K562 (cell line): ENCODE measurements around the gene SETD1B. TPM values are rescaled to one million over a fixed set of nuclear protein-coding genes. Genes with fewer than 3 reads are reported as not detected.

Source experiments
- CBX3 ChIP-seq, 2 experiments: IDR thresholded peaks; 1 replicate in 1 of 2; 2 replicates in 1 of 2; pipeline ENCODE4 v1.6.1; 2012; ENCODE audit warnings: inconsistent platforms in 2 of 2, low read length in 2 of 2, borderline replicate concordance in 1 of 2, control low read depth in 1 of 2
- CCNT2 ChIP-seq: IDR thresholded peaks from 2 replicates; pipeline ENCODE4 v1.6.1; 2011; ENCODE audit warnings: borderline replicate concordance, low read depth, mild to moderate bottlenecking, moderate library complexity, mixed read lengths, low read length; ENCODE audit not compliant: insufficient read length; ENCODE audit errors: extremely low read depth
- CTBP1 ChIP-seq: fragments of 450-650 bp; IDR thresholded peaks from 2 replicates; pipeline ENCODE4 v1.6.1; 2016; ENCODE audit warnings: borderline replicate concordance
- DDX20 ChIP-seq: fragments of 450-650 bp; IDR thresholded peaks from 2 replicates; pipeline ENCODE4 v1.6.1; 2016; ENCODE audit warnings: missing genetic modification characterization, low read depth, mild to moderate bottlenecking, missing compliant biosample characterization, moderate library complexity
- FIP1L1 ChIP-seq: fragments of 200-400 bp; formaldehyde crosslinking; IDR thresholded peaks from 2 replicates; pipeline ENCODE4 v1.6.1; 2018; ENCODE audit warnings: mild to moderate bottlenecking, low read depth, low read length; ENCODE audit not compliant: poor library complexity, severe bottlenecking
- HMG20A ChIP-seq: fragments of 450-650 bp; formaldehyde crosslinking; conservative IDR thresholded peaks from 2 replicates; pipeline ENCODE4 v1.4.0; 2020; ENCODE audit warnings: mild to moderate bottlenecking, mixed read lengths
- KDM2B ChIP-seq: fragments of 250-450 bp; sonication (Bioruptor Pico); IDR thresholded peaks from 2 replicates; pipeline ENCODE4 v1.8.0; 2021; ENCODE audit warnings: mild to moderate bottlenecking, moderate library complexity
- KLF10 ChIP-seq: fragments of 250-450 bp; sonication (Bioruptor Pico); IDR thresholded peaks from 2 replicates; pipeline ENCODE4 v1.6.1; 2021; ENCODE audit warnings: matching md5 sums
- LCOR ChIP-seq: sonication (generic); formaldehyde crosslinking; IDR thresholded peaks from 2 replicates; pipeline ENCODE4 v1.8.0; 2022; ENCODE audit warnings: mild to moderate bottlenecking, missing genetic modification reagents
- MAFG ChIP-seq: fragments of 450-650 bp; conservative IDR thresholded peaks from 2 replicates; pipeline ENCODE4 v1.6.1; 2016; ENCODE audit warnings: missing genetic modification characterization, missing compliant biosample characterization
- MCM5 ChIP-seq: fragments of 450-650 bp; IDR thresholded peaks from 2 replicates; pipeline ENCODE4 v1.6.1; 2016; ENCODE audit warnings: low read depth
- NCOA6 ChIP-seq: fragments of 450-650 bp; IDR thresholded peaks from 2 replicates; pipeline ENCODE4 v1.6.1; 2017; ENCODE audit warnings: mild to moderate bottlenecking
- SREBF1 ChIP-seq: fragments of 150-350 bp; IDR thresholded peaks from 2 replicates; pipeline ENCODE4 v1.6.1; 2014; ENCODE audit warnings: antibody characterized with exemption, low read depth, low read length, borderline replicate concordance
- SRSF1 ChIP-seq: fragments of 200-400 bp; formaldehyde crosslinking; IDR thresholded peaks from 2 replicates; pipeline ENCODE4 v1.6.1; 2017; ENCODE audit warnings: mild to moderate bottlenecking, low read depth, low read length, moderate library complexity
- TEAD1 ChIP-seq, 2 experiments: fragments of 450-650 bp in 1 of 2; sonication (generic) in 1 of 2; formaldehyde crosslinking; IDR thresholded peaks; 2 replicates each; pipeline versions ENCODE4 v1.4.0 to v1.8.0; 2020 to 2022; ENCODE audit warnings: mild to moderate bottlenecking in 2 of 2, missing genetic modification reagents in 1 of 2
- XRCC5 ChIP-seq: fragments of 200-400 bp; formaldehyde crosslinking; IDR thresholded peaks from 2 replicates; pipeline ENCODE4 v1.6.1; 2017; ENCODE audit warnings: low read depth, mild to moderate bottlenecking, low read length
- ZNF143 ChIP-seq: sonication (generic); formaldehyde crosslinking; IDR thresholded peaks from 2 replicates; pipeline ENCODE4 v1.9.0; 2022; ENCODE audit warnings: mild to moderate bottlenecking, missing genetic modification reagents
- ZNF780A ChIP-seq: fragments of 250-450 bp; sonication (Bioruptor Pico); IDR thresholded peaks from 2 replicates; pipeline ENCODE4 v1.5.0; 2021; ENCODE audit warnings: mild to moderate bottlenecking
- polyA plus RNA-seq, 8 experiments: library from polyadenylated mRNA; depleted of rRNA in 4 of 8; stranded (reverse) in 5 of 8; unstranded in 3 of 8; fragments of >200 nt; fragmentation: Nextera tagmentation in 2 of 8; fragmentation: Illumina TruSeq in 1 of 8; extraction: Ambion mirVana in 2 of 8; extraction: Trizol in 1 of 8; gene quantifications; 2 replicates each; pipeline versions ENCODE4 v1.2.1 to v1.2.3, GENCODE V29; 2011 to 2014; ENCODE audit warnings: inconsistent platforms in 1 of 8, missing spikeins in 1 of 8
- total RNA-seq, 7 experiments: library from RNA; depleted of rRNA in 6 of 7; stranded (reverse); fragments of >200 nt in 6 of 7; fragmentation: Illumina TruSeq in 2 of 7; extraction: Trizol in 2 of 7; gene quantifications; 2 replicates each; pipeline versions ENCODE4 v1.2.1 to v1.2.3, GENCODE V29; 2011 to 2021; ENCODE audit warnings: low replicate concordance in 1 of 7
- TF ChIP-seq, protein P1 (sequence below): fragments of 150-350 bp; IDR thresholded peaks from 2 replicates; pipeline ENCODE4 v1.6.1; 2014; ENCODE audit warnings: low read depth, mild to moderate bottlenecking, low read length, borderline replicate concordance
- TF ChIP-seq, protein P2 (sequence below): sonication (generic); formaldehyde crosslinking; IDR thresholded peaks from 2 replicates; pipeline ENCODE4 v1.8.0; 2023; ENCODE audit warnings: mild to moderate bottlenecking, missing genetic modification reagents
- TF ChIP-seq, protein P3 (sequence below), 3 experiments: IDR thresholded peaks in 2 of 3; conservative IDR thresholded peaks in 1 of 3; 2 replicates each; pipeline ENCODE4 v1.5.1; 2011 to 2012; ENCODE audit warnings: low read length in 3 of 3, mild to moderate bottlenecking in 3 of 3, control low read depth in 2 of 3, improper control_type of control experiment in 1 of 3, inconsistent platforms in 1 of 3, low read depth in 1 of 3, mixed read lengths in 1 of 3, moderate library complexity in 1 of 3; ENCODE audit not compliant: insufficient read depth in 2 of 3

Gene SETD1B
- total and polyA plus RNA-seq, 9 of the 15 experiments (the other 6 are each of a cell fraction or from before 2014, with no cell fraction given) = 0.48 to 26.6 (median 2.3) TPM

DNA sequence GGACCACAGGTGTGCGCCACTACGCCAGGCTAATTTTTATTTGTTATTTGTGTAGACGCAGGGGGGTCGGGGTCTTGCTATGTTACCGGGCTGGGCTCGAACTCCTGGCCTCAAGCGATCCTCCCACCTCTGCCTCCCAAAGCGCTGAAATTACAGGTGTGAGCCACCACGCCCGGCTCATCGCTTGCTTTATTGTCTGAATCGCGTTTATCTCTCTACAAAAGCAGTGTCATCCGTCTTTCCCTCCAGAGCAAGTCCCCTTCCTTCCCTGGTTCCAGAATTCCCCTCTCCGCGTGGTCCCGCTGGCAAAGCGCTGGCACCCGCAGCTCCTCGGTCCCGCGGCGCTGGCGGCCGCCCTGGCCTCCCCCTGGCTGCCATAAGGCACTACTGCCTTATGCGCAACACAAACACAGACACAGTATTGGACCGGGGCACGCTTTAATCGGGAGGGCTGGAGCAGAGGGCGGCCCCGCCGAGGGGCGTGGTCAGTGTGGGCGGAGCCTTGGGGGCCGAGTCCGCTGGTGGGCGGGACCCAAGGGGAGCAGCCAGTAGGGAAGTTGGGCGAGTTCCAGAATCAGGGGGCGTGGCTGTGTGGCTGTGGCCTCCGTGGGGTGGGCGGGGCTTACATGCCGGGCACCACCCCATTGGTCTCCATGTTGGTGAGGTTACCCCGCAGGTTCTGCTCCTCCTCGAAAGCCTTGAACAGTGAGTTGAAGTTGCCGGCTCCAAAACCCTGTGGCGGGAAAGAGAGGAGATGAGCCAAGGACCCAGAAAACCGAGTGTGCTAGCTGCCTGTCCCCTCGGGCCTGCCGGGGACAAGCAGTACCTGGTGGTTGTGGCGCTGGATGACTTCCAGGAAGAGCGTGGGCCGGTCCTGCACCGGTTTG is 35.5 kb downstream of the SETD1B start (continued):
- TF ChIP-seq, protein P1, sequence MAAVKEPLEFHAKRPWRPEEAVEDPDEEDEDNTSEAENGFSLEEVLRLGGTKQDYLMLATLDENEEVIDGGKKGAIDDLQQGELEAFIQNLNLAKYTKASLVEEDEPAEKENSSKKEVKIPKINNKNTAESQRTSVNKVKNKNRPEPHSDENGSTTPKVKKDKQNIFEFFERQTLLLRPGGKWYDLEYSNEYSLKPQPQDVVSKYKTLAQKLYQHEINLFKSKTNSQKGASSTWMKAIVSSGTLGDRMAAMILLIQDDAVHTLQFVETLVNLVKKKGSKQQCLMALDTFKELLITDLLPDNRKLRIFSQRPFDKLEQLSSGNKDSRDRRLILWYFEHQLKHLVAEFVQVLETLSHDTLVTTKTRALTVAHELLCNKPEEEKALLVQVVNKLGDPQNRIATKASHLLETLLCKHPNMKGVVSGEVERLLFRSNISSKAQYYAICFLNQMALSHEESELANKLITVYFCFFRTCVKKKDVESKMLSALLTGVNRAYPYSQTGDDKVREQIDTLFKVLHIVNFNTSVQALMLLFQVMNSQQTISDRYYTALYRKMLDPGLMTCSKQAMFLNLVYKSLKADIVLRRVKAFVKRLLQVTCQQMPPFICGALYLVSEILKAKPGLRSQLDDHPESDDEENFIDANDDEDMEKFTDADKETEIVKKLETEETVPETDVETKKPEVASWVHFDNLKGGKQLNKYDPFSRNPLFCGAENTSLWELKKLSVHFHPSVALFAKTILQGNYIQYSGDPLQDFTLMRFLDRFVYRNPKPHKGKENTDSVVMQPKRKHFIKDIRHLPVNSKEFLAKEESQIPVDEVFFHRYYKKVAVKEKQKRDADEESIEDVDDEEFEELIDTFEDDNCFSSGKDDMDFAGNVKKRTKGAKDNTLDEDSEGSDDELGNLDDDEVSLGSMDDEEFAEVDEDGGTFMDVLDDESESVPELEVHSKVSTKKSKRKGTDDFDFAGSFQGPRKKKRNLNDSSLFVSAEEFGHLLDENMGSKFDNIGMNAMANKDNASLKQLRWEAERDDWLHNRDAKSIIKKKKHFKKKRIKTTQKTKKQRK = no peak
- TF ChIP-seq TEAD1 (CRISPR knock-in tag; IDR thresholded peaks at IDR 0.05) (no peak), CCNT2 (peak; percentile 74), LCOR (CRISPR knock-in tag) (peak; percentile 81; the same call in 1 of the 2 replicates), MCM5 (no peak), SREBF1 (no peak), SRSF1 (no peak), XRCC5 (peak; percentile 91), HMG20A (CRISPR knock-in tag) (no peak), MAFG (tag) (no peak), KDM2B (CRISPR knock-in tag) (peak; percentile 33; the same call in 1 of the 2 replicates), DDX20 (tag) (no peak), KLF10 (CRISPR knock-in tag) (no peak), CTBP1 (peak; percentile 67; the same call in 1 of the 2 replicates), ZNF780A (CRISPR knock-in tag) (no peak), FIP1L1 (peak; percentile 65), ZNF143 (CRISPR knock-in tag) (no peak), NCOA6 (no peak), CBX3 (IDR thresholded peaks at IDR 0.05; ENCODE audit: borderline replicate concordance in 1 of 2, low read length in 2 of 2) (peak in 1 of 2 experiments; percentile 51; a peak in 1 of 3 replicates)
- TF ChIP-seq, protein P2, sequence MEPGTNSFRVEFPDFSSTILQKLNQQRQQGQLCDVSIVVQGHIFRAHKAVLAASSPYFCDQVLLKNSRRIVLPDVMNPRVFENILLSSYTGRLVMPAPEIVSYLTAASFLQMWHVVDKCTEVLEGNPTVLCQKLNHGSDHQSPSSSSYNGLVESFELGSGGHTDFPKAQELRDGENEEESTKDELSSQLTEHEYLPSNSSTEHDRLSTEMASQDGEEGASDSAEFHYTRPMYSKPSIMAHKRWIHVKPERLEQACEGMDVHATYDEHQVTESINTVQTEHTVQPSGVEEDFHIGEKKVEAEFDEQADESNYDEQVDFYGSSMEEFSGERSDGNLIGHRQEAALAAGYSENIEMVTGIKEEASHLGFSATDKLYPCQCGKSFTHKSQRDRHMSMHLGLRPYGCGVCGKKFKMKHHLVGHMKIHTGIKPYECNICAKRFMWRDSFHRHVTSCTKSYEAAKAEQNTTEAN = no peak
- TF ChIP-seq, protein P3, sequence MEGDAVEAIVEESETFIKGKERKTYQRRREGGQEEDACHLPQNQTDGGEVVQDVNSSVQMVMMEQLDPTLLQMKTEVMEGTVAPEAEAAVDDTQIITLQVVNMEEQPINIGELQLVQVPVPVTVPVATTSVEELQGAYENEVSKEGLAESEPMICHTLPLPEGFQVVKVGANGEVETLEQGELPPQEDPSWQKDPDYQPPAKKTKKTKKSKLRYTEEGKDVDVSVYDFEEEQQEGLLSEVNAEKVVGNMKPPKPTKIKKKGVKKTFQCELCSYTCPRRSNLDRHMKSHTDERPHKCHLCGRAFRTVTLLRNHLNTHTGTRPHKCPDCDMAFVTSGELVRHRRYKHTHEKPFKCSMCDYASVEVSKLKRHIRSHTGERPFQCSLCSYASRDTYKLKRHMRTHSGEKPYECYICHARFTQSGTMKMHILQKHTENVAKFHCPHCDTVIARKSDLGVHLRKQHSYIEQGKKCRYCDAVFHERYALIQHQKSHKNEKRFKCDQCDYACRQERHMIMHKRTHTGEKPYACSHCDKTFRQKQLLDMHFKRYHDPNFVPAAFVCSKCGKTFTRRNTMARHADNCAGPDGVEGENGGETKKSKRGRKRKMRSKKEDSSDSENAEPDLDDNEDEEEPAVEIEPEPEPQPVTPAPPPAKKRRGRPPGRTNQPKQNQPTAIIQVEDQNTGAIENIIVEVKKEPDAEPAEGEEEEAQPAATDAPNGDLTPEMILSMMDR (IDR thresholded peaks at IDR 0.05 in 2 of 3, conservative IDR thresholded peaks at IDR 0.05 in 1 of 3; ENCODE audit: insufficient read depth in 2 of 3, low read depth in 1 of 3, low read length in 3 of 3) = peak; percentile 58 to 77 (median 63); a peak in 5 of 6 replicates
